Neural cell (in vitro differentiated cells): ENCODE data around the gene ATXN7L1. TPM values are rescaled to one million over a fixed set of nuclear protein-coding genes. Genes with fewer than 3 reads are reported as not detected.

Experiments used
- H2AFZ ChIP-seq: fragments of 200-600, 300-800 bp; sonication (generic), shearing (Covaris generic); 2 replicates; pipeline ENCODE4 v1.6.0; 2014; ENCODE audit warnings: low read depth, mild to moderate bottlenecking, antibody characterized with exemption, low read length, moderate library complexity
- H3F3A ChIP-seq: fragments of 200-600 bp; shearing (Covaris generic); 2 replicates; pipeline ENCODE4 v1.6.1; 2016; ENCODE audit warnings: mild to moderate bottlenecking, moderate library complexity, mixed read lengths, antibody characterized with exemption, low read length; ENCODE audit not compliant: insufficient read depth, poor library complexity, severe bottlenecking
- H3K27ac ChIP-seq: fragments of 200-600, 300-800 bp; sonication (generic), shearing (Covaris generic); 2 replicates; pipeline ENCODE4 v1.5.1; 2014; ENCODE audit warnings: mild to moderate bottlenecking, low read length, moderate library complexity
- H3K27me3 ChIP-seq: fragments of 300-800, 200-600 bp; sonication (generic), shearing (Covaris generic); 2 replicates; pipeline ENCODE4 v1.6.0; 2014; ENCODE audit warnings: mild to moderate bottlenecking, low read depth, low read length, moderate library complexity; ENCODE audit not compliant: insufficient read depth
- H3K36me3 ChIP-seq: fragments of 300-800, 200-600 bp; sonication (generic), shearing (Covaris generic); 2 replicates; pipeline ENCODE4 v1.5.1; 2014; ENCODE audit warnings: mild to moderate bottlenecking, antibody characterized with exemption, low read length, moderate library complexity; ENCODE audit not compliant: insufficient read depth
- H3K4me2 ChIP-seq: fragments of 300-800, 200-600 bp; sonication (generic), shearing (Covaris generic); 2 replicates; pipeline ENCODE4 v1.6.0; 2014; ENCODE audit warnings: mild to moderate bottlenecking, low read length
- H3K4me3 ChIP-seq: fragments of 300-800, 200-600 bp; sonication (generic), shearing (Covaris generic); 2 replicates; pipeline ENCODE4 v1.5.1; 2014; ENCODE audit warnings: mild to moderate bottlenecking, low read length, moderate library complexity
- H3K79me2 ChIP-seq: fragments of 200-600 bp; shearing (Covaris generic); replicated peaks from 2 replicates; pipeline ENCODE4 v1.6.0; 2014; ENCODE audit warnings: mild to moderate bottlenecking, low read length, moderate library complexity; ENCODE audit not compliant: insufficient read depth
- H3K9ac ChIP-seq: fragments of 300-800, 200-600 bp; sonication (generic), shearing (Covaris generic); 2 replicates; pipeline ENCODE4 v1.6.1; 2016; ENCODE audit warnings: mild to moderate bottlenecking, low read length, mixed read lengths
- H3K9me2 ChIP-seq: fragments of 200-600 bp; shearing (Covaris generic); 2 replicates; pipeline ENCODE4 v1.6.1; 2016; ENCODE audit warnings: mild to moderate bottlenecking, low read length, mixed read lengths; ENCODE audit not compliant: insufficient read depth
- H3K9me3 ChIP-seq: fragments of 200-600, 300-800 bp; sonication (generic), shearing (Covaris generic); 2 replicates; pipeline ENCODE4 v1.6.1; 2016; ENCODE audit warnings: mild to moderate bottlenecking, mixed run types, low read length, moderate library complexity, mixed read lengths
- H4K20me1 ChIP-seq: fragments of 200-600 bp; shearing (Covaris generic); 2 replicates; pipeline ENCODE4 v1.6.1; 2016; ENCODE audit warnings: mild to moderate bottlenecking, mixed run types; ENCODE audit not compliant: insufficient read depth
- EP300 ChIP-seq: fragments of 450-650 bp; conservative IDR thresholded peaks from 2 replicates; pipeline ENCODE4 v1.6.1; 2014; ENCODE audit warnings: antibody characterized with exemption, mild to moderate bottlenecking, moderate library complexity; ENCODE audit not compliant: poor library complexity, severe bottlenecking
- MXI1 ChIP-seq: fragments of 450-650 bp; conservative IDR thresholded peaks from 2 replicates; pipeline ENCODE4 v1.6.1; 2014; ENCODE audit warnings: antibody characterized with exemption, mild to moderate bottlenecking; ENCODE audit not compliant: poor library complexity, severe bottlenecking
- RAD21 ChIP-seq: fragments of 450-650 bp; conservative IDR thresholded peaks from 2 replicates; pipeline ENCODE4 v1.6.1; 2014; ENCODE audit warnings: antibody characterized with exemption, mild to moderate bottlenecking, moderate library complexity
- SMC3 ChIP-seq: fragments of 450-650 bp; conservative IDR thresholded peaks from 2 replicates; pipeline ENCODE4 v1.6.1; 2014; ENCODE audit warnings: antibody characterized with exemption, mild to moderate bottlenecking, moderate library complexity; ENCODE audit not compliant: poor library complexity
- TAF1 ChIP-seq: IDR thresholded peaks from 2 replicates; pipeline ENCODE4 v1.6.1; 2012; ENCODE audit warnings: low read depth
- polyA plus RNA-seq: library from polyadenylated mRNA; depleted of rRNA; stranded (reverse); fragments of >200 nt; gene quantifications from 2 replicates; pipeline ENCODE4 v1.2.3, GENCODE V29; 2014
- TF ChIP-seq, protein P1 (sequence below): IDR thresholded peaks from 2 replicates; pipeline ENCODE4 v1.6.1; 2012; ENCODE audit warnings: borderline replicate concordance
- TF ChIP-seq, protein P2 (sequence below): fragments of 450-650 bp; IDR thresholded peaks from 2 replicates; pipeline ENCODE4 v1.5.1; 2014; ENCODE audit warnings: antibody characterized with exemption, mild to moderate bottlenecking, moderate library complexity; ENCODE audit not compliant: poor library complexity, severe bottlenecking

The ATXN7L1 gene
- polyA plus RNA-seq, 1 donor from 2014 or later, result 4.3 TPM

DNA sequence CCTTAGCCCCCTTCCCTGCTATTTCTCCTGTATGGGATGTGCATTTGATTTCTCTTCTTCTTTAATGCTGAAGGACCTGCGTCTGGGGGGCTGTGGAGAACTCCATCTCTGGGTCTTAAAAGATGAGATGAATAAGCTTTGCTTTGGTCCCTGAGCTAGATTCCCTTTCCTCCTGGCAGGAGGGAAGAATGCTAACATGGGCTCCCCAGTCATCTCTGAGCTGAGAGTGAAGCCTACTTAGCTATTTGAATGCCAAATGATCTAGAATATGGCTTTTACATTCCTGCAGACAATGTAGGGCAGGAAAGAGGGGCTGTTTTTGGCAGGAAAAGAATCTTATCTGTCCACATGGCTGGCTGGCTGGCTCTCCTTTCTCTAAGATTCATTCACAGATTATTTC is 232.5 kb downstream of the ATXN7L1 start:
- Histone ChIP-seq H4K20me1 (no peaks in the 10 kb centered on the region), H3K4me3 (peak overlapping the region; percentile 13), H3K4me2 (peak overlapping the region; percentile 21), H3K79me2 (no peaks in the 10 kb centered on the region), H3F3A (no peaks in the 10 kb centered on the region), H2AFZ (no peak overlapping the region), H3K9me3 (no peaks in the 10 kb centered on the region), H3K36me3 (no peaks in the 10 kb centered on the region), H3K9me2 (no peaks in the 10 kb centered on the region), H3K9ac (peak overlapping the region; percentile 33), H3K27ac (peak overlapping the region; percentile 64), H3K27me3 (no peaks in the 10 kb centered on the region)
- TF ChIP-seq EP300 (no peak), MXI1 (no peak), TAF1 (peak; percentile 41)
- TF ChIP-seq, protein P1, sequence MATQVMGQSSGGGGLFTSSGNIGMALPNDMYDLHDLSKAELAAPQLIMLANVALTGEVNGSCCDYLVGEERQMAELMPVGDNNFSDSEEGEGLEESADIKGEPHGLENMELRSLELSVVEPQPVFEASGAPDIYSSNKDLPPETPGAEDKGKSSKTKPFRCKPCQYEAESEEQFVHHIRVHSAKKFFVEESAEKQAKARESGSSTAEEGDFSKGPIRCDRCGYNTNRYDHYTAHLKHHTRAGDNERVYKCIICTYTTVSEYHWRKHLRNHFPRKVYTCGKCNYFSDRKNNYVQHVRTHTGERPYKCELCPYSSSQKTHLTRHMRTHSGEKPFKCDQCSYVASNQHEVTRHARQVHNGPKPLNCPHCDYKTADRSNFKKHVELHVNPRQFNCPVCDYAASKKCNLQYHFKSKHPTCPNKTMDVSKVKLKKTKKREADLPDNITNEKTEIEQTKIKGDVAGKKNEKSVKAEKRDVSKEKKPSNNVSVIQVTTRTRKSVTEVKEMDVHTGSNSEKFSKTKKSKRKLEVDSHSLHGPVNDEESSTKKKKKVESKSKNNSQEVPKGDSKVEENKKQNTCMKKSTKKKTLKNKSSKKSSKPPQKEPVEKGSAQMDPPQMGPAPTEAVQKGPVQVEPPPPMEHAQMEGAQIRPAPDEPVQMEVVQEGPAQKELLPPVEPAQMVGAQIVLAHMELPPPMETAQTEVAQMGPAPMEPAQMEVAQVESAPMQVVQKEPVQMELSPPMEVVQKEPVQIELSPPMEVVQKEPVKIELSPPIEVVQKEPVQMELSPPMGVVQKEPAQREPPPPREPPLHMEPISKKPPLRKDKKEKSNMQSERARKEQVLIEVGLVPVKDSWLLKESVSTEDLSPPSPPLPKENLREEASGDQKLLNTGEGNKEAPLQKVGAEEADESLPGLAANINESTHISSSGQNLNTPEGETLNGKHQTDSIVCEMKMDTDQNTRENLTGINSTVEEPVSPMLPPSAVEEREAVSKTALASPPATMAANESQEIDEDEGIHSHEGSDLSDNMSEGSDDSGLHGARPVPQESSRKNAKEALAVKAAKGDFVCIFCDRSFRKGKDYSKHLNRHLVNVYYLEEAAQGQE, result peak; percentile 4

DNA sequence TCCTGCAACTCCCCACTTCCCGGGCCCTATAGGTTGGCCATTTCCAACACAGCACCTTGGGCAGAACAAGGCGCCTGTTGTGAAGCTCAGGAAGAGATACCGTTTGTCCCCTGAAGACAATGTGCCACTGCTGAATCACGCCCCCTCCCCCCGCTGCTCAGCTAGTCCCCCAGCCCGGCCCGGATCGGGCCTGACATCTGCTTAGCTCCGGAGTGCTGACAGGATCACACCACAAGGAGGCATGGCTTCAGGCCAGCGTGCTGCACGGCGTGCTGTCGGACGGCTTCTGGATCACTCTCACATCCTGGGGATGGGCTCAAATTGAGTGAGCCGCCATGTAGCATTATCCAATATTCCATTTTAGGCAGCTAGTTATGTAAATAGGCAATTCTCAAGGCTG is 233.0 kb downstream of the ATXN7L1 start:
- H3K27ac ChIP-seq, result peak overlapping the region; percentile 64
- TF ChIP-seq SMC3 (peak; percentile 56), MXI1 (peak; percentile 29), RAD21 (peak; percentile 42), TAF1 (no peak)
- TF ChIP-seq, protein P2, sequence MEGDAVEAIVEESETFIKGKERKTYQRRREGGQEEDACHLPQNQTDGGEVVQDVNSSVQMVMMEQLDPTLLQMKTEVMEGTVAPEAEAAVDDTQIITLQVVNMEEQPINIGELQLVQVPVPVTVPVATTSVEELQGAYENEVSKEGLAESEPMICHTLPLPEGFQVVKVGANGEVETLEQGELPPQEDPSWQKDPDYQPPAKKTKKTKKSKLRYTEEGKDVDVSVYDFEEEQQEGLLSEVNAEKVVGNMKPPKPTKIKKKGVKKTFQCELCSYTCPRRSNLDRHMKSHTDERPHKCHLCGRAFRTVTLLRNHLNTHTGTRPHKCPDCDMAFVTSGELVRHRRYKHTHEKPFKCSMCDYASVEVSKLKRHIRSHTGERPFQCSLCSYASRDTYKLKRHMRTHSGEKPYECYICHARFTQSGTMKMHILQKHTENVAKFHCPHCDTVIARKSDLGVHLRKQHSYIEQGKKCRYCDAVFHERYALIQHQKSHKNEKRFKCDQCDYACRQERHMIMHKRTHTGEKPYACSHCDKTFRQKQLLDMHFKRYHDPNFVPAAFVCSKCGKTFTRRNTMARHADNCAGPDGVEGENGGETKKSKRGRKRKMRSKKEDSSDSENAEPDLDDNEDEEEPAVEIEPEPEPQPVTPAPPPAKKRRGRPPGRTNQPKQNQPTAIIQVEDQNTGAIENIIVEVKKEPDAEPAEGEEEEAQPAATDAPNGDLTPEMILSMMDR, result peak; percentile 58
- peak overlapping the region; percentile 33 for H3K9ac ChIP-seq
- H2AFZ ChIP-seq, result no peak overlapping the region
- H3K9me3 ChIP-seq, result no peaks in the 10 kb centered on the region
- no peaks in the 10 kb centered on the region for H3K27me3 ChIP-seq
- H3K9me2 ChIP-seq, result no peaks in the 10 kb centered on the region
- peak overlapping the region; percentile 13 for H3K4me3 ChIP-seq
- no peaks in the 10 kb centered on the region for H3K36me3 ChIP-seq
- H3K4me2 ChIP-seq, result peak overlapping the region; percentile 21
- no peaks in the 10 kb centered on the region for H3K79me2 ChIP-seq
- no peaks in the 10 kb centered on the region for H3F3A ChIP-seq
- H4K20me1 ChIP-seq, result no peaks in the 10 kb centered on the region

DNA sequence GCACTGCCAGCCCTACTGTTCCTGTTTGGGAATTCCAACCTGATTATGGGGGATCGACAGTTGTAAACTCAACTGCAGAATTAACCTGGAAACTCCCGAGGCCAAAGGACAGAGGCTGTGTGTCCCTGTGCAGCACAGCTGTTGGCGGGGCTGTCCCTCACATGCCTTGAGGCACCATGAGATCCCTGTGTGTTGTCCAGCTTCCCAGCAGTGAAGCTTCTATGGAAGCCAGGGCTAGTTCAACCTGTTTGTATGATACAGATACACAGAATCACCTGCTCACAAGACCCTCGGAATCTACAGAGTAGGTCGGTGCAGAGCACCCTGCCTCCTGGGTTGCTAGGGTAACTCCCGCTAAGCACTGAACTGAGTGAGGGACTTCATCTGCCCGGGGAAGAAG is 234.1 kb downstream of the ATXN7L1 start:
- no peaks in the 10 kb centered on the region for H3K36me3 ChIP-seq
- no peak overlapping the region for H3K4me3 ChIP-seq
- no peak overlapping the region for H2AFZ ChIP-seq
- no peaks in the 10 kb centered on the region for H3K79me2 ChIP-seq
- no peak overlapping the region for H3K9ac ChIP-seq
- no peaks in the 10 kb centered on the region for H4K20me1 ChIP-seq
- H3K9me3 ChIP-seq, result no peaks in the 10 kb centered on the region
- H3K9me2 ChIP-seq, result no peaks in the 10 kb centered on the region
- no peaks in the 10 kb centered on the region for H3K27me3 ChIP-seq
- no peak for TF ChIP-seq SMC3
- no peak for TF ChIP-seq MXI1
- TF ChIP-seq, protein P2, result no peak
- H3F3A ChIP-seq, result peaks cover 3% of the 10 kb centered on the region
- no peak overlapping the region for H3K27ac ChIP-seq
- no peak overlapping the region for H3K4me2 ChIP-seq
